GM23248 (cell line): ENCODE results near the gene FCER2.

Experiments used
- EZH2 ChIP-seq: fragments of 200-600 bp; sonication (generic); IDR thresholded peaks from 2 replicates; pipeline ENCODE4 v1.6.1; 2018; ENCODE audit warnings: antibody characterized with exemption, mild to moderate bottlenecking; ENCODE audit not compliant: insufficient read depth, poor library complexity, severe bottlenecking
- EZH2phosphoT487 ChIP-seq: fragments of 200-600 bp; sonication (generic); IDR thresholded peaks from 2 replicates; pipeline ENCODE4 v1.6.1; 2018; ENCODE audit warnings: antibody characterized with exemption, moderate library complexity, mild to moderate bottlenecking, low read depth; ENCODE audit not compliant: insufficient read depth

GRCh38 chr19:7648265-7649014 lies 53.5 kb downstream of the FCER2 start:
- TF ChIP-seq EZH2 (no peak), EZH2phosphoT487 (no peak)
